GM18519 (cell line): ENCODE measurements around the gene FKRP.

Experiments used
- ATAC-seq: cut with Tn5 transposase; IDR thresholded peaks from one replicate; pipeline ENCODE4 v1.9.1; 2021; ENCODE audit warnings: mild to moderate bottlenecking, moderate library complexity; ENCODE audit not compliant: unreplicated experiment, low FRiP score

Gene FKRP

DNA sequence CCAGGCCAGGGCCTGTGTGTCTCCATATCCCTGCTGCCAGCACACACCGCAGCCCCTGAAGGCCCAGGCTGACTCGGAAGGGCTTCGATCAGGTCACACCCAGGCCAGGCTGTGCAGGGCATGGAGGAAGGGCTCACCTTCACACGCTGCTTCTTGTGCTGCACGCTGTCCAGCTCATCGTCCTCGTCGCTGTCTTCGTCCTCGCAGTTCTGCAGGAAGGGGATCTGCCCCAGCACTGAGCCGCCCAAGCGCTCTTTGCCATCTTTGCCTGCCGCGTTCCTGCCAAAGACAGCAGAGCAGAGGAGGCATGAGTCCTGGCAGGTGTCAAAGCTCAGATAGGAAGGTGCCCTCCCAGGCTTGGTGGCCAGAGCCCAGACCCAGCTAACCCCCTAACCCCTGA lies 15.3 kb upstream of the FKRP start:
- no peak for ATAC-seq

DNA sequence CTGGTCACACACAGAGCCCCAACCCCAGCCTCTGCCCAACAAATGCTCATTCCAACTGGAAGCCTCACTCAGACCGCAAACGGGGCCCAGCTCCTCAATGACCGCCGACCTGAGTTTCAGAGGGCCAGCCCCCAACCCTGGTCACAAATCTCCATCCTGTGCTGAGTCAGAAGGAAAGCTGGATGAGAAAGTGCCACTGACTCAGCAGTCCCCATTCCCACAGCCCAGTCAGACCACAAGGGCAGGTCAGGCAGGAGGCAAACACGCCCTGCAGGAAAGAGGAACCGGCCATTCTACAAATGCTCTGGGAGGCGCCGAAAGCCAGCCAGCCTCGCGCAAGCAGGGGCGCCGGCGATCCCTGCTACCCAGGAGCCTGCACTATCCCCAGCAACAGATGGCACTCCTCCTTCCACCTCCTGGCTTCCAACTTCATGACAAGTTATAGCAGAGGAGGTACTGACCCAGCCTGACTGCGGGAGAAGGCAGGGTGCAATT lies 14.8 kb upstream of the FKRP start:
- ATAC-seq = no peak

DNA sequence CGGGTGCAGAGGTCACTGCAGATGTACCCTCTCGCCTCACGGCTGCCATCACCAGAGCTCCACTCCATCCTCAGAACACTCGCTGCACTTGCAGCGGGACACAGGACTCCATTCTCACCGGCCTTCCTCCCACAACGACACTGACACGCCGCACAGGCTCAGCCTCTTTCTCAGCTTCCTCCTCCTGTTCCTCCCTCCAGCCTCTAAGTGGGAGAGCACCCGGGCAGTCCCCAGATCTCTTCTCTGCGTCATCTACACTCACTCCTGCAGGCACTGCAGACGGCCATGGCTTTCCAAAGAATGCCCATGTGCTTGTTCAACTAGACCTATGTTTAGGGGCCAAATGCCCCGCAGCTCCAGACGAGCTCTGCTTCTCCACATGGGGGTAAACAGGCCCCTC lies 14.3 kb upstream of the FKRP start:
- no peak for ATAC-seq

DNA sequence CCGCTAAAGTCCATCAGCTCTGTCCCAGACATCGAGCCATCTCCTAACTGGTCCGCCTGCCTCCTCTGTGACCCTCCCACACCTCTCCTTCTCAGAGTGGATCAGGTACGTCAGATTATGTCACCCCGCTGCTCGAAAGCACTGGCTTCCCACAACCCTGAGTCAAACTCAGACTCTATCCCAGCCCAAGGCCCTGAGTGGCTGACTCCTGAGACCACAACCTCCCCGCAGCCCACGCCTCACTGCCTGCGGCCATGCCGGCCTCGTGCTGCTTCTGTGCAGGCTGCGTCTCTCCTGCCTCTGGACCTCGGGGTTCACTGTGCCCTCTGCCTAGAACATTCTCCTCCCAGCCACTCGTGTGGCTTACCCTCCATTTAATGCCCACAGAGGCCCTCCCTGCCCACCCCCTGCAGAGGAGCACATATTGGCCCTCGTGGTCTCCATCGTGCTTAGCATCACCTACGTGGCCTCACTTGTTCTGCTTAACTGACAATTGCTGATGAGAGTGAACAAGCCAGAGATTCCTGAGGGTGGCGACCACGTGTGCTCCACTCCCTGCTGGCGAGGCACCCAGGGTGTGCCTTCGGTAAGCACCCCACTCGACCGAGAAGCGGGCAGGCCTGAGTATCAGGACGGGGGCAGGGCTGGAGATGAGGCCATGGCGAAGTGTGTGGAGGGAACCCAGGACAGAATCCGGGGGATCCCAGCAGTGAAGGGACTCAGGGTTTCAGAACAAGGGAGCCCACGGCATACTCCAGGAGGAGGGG lies 13.5 kb upstream of the FKRP start:
- no peak for ATAC-seq

DNA sequence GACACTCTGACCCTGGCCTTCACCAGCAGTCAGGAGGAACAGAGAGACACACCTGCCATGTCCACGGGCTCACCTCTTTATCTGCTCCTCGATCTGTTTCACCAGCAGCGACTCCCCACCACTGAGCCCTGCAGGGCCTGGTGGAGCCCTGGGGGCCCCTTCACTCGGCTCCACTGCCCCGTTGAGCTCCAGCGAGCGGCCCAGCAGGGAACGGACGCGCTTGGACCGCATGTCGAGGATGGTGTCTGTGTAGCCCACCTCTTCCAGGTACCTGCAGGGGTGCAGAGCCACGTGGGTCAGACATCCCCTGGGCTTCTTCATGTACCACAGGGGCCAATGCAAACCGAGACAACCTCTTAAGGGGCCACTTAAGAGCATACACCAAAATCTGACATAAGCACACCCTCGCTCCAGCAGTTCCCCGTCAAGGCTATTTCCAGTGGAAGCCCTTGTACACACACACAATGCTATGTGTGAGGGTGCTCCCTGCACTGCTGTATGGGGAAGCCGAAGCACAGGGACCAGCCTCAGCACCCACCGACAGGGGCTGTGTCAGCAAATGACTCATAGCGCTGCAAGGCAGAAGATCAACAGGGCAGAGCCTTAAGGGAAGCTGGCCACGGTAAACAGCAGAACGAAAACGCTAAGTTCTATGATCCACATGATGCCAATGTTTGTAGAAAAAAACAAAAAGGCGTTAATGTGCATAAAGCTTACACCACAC lies 12.7 kb upstream of the FKRP start:
- ATAC-seq = no peak

DNA sequence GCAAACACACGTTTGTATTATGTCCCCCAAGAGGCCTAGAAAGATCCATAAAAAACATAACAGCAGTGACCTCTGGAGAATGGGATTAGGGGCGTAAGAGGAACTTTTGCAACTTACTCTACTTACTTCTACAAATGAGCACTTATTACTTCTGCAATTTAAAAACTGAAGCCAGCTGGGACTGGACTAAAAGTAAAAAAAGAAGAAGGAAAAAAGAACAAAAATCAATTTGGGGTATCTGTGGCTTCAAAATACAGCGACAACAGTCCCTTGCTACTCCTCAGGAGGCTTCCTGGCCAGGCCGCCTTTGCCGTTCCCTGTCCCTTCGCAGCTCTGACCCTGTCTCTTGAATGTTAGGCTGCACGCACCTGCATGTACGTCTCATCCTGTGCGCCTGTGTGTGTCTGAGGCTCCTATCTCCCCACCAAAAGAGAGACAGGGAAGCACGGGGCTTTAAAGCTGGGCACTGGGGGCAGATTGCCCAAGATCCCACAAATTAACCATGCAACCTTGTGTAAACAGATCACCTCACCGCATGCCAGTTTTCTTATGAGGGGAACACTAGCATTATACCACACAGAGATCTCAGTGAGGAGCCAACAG lies 12.1 kb upstream of the FKRP start:
- no peak for ATAC-seq

DNA sequence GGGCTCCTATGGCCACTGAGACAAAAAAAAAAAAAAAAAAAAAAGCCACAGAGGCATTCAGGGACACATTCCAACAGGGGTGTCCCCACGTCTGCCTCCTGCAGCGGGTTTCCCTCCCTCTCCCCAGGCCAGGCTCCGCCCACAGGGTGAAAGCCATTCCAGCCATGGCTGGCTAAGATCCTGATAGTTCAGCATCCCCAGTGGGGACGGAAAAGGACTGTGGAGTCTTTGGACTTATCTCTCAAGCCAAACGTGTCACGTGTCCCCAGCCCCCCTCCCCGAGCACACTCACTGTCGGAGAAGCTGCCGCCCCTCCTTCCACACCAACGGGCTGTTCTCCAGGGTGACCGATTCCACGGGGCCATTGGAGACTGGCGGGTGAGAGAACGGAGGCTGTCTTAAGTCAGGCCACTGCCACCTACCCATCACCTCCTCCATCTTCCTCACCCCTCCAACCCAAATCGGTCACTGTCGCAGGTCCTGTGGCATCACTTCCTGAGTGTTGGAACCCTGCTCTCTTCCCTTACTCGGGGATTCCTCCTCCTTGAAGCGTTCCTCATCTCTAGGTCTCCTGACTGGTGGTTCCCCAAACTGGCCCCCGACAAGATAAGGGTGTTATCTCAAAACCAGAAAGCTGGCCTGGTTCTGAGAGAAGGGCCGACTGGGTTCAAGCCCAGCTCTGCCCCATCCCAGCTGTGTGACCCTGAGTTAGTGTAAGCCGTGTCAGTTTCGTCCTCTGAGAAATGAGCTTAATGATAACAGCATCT lies 9.1 kb upstream of the FKRP start:
- ATAC-seq = no peak

DNA sequence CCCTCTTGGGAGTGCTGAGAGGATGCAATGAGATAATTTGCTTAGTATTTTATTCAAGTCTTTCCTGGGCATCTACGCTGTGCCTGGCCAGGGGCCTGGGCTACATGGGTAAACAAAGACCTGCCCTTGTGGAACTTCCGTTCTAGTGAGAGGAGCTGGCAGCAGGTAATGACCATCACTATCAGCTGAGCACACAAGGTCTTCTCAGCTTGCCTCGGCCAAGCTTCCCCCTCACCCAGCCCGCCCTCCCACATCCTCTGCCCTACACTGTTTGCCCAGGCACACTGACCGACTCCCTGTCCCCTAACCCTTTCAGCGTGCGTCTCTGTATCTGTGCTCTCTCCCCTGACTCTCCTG lies 8.6 kb upstream of the FKRP start:
- no peak for ATAC-seq

DNA sequence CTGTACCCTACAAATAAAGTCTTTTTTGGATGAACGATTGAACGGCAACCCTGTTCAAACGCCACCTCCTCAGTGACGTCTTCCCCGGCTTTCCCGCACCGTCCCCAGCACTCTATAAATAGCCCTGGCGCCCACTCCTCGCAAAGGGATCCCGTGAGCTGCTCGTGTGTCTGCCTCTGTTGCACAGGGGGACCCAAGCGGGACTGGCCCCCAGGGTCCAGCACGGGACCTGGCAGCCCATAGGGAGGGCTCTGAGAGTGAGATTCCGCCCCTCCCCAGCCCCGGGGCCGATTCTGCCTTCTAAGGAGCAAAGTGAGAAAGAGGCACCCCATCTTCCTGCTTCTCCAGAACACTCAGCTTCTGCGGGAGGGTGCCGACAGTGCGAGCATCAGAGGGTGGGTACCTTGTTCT lies 8.1 kb upstream of the FKRP start:
- ATAC-seq = no peak

DNA sequence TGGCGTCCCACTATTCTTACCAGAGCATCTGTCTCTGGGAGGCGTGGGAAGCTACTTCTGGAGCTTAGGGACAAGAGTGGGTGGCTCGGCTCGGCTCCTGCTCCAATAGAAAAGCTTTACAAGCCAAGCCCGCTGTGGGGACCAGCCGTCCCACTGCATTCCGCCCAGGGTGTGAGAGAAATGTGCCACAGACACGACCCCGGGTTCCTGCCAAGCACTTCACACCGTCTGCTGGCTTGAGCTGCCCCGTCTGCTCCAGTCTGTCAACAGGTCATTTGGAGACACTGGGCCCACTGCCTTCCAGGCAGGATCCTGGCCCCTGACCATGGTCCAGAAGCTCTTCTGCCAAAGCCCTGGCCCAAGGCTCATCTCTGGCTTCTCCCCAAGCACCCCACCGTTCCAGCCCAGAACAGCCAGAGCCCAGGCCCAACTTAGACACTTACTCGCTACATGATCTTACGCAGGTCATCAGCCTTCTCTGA lies 6.5 kb upstream of the FKRP start:
- no peak for ATAC-seq

DNA sequence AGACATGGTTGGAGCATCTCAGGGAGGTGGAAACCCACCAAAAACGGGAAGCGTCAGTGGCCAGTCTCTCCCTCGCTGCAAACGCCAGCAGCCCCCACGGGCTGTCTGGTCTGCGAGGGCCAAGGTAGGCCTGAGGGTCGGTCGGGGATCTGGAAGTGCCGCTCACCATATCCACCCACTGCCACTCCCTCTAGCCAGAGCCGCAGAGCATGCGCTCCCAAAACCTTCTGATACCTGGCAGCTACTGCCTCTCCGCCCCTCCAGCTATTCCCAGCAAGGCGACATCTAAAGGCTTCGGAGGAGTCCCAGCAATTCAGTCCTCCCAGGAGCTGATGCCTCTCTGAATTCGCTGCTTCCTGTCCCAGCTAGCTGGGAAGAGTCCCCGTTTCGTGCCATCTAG lies 4.4 kb upstream of the FKRP start:
- ATAC-seq = no peak

DNA sequence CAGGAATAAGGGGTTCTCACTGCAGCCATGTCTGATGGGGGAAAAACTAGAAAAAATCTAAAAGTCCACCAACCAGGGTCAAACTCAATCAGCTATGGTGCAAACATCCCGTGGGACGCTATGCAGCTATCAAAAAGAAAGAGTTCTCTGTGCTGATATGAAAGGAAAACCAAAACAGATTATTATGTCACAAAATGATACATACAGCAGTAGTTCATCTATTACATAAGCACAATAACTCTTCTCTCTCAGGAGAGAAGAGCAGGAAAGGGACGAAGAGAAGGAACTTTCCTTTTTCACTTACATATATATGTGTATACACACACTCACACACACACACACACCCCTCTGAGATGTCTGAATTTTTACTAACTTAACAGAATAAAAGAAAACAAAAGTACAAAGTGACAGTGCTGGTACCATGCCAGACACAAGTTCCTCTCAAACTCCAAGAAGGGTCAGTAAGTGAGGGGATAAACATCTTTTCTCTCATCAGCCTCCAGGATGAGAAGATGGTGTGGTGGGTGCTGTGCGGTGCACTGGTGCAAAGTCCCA lies 2.9 kb upstream of the FKRP start:
- ATAC-seq = no peak

DNA sequence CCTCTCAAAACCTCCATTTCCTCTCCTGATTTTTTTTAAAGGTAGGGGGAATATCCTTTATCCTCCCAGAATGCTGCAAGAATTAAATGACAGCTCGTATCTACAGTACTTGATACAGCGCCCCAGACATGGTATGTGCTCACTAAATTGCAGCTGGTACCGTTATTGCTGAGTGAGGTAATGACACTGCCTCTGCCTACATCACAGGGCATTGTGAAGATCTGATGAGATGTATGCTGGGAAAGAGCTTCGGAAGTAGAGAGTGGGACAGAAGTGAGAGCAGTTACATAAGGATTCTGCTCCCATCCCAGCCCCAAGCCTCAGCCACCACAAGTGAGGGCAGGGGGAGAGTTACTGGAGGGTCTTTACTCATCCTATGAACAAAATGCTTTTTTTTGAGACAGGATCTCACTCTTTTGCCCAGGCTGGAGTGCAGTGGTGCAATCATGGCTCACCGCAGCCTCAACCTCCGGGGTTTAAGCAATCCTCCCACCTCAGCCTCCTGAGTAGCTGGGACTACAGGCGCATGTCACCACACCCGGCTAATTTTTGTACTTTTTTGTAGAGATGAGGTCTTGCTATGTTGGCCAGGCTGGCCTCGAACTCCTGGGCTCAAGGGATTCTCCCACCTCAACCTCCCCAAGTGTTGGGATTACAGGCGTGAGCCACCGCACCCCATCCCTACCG lies 1.7 kb upstream of the FKRP start:
- no peak for ATAC-seq

DNA sequence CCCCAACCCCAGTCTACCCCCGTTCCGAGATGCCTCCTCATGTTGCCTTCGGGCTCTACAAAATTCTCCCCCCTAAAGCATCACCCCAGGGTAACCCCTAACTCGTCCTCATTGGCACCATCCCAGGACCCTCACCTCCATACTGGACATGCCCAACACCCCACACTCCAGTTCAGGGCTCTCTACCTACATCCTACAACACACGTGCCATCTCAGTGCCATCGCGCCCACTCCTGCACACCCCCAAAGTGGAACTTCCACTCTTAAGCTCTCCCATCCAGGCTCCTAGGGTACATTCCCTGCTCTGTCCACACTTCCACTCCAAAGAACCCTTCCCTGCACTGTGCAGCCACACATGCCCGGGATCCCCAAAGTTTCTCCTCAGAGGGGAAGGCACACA lies 827 bp upstream of the FKRP start:
- ATAC-seq = no peak

DNA sequence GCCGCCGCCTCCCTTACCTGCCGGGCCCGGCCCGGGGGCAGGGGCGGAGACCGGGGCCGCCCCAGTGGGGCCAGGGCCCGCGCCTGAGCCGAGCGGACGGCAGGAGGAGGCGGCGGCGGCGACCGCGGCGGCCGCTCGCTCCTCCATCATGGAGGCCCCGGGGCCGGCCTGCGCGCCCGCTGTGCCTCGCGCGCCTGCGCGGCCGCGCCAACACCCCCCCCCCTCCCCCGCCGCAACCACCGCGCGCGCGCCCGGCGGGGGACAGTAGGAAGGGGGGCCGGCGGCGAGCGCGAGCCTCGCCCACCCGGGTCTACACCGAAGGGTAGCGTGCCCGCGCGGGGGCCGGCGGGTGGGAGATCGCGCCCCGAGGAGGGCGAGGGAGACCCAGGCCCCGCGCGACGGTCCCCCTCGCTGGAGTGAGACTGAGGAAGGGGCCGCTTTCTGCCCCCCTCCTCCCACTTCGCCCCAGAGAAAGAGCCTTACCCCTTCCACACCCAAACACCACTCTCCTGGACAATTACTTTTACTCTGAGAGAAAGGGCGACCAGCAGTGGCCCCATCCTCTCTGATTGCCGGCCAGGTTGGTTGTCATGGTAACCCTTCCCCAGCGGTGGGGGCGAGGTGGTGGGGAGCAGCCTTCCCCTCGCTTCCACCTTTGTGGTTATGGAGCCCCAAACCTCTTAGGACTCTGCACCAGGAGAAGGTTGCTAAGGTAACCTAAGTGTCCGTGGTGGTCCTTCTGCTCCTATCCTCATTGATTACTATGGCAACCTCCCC lies 612 bp downstream of the FKRP start, which contains the start of gene STRN4:
Gene STRN4, minus strand, starts transcription at position 170 of the 777 bp plus-strand sequence. Its CDS starts 20 bp downstream, at position 150.
- no peak for ATAC-seq

DNA sequence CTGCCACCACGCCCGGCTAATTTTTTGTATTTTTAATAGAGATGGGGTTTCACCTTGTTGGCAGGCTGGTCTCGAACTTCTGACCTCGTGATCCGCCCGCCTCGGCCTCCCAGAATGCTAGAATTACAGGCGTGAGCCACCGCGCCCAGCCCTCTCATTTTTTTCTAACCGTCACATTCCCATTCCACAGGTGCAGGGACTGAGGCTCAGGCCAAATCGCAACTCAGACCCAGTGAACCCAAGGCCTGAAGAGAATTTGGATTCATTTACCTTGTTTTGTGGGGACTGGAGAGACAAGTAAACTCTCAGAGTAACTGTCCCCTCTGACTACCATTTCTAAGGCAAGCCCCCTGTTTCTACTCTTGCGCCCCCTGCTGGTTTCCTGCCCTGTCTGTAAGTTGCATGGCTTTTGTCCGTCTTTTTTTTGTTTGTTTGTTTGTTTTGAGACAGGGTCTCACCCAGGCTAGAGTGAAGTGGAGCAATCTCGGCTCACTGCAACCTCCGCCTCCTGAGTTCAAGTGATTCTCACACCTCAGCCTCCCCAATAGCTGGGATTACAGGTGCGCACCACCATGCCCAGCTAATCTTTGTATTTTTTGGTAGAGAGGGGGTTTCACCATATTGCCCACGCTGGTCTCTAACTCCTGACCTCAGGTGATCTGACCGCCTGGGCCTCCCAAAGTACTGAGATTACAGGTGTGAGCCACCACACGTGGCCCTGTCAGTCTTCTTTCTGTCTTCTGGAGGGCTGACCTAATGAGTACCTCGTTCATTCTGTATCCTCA lies 2.7 kb downstream of the FKRP start:
- no peak for ATAC-seq

DNA sequence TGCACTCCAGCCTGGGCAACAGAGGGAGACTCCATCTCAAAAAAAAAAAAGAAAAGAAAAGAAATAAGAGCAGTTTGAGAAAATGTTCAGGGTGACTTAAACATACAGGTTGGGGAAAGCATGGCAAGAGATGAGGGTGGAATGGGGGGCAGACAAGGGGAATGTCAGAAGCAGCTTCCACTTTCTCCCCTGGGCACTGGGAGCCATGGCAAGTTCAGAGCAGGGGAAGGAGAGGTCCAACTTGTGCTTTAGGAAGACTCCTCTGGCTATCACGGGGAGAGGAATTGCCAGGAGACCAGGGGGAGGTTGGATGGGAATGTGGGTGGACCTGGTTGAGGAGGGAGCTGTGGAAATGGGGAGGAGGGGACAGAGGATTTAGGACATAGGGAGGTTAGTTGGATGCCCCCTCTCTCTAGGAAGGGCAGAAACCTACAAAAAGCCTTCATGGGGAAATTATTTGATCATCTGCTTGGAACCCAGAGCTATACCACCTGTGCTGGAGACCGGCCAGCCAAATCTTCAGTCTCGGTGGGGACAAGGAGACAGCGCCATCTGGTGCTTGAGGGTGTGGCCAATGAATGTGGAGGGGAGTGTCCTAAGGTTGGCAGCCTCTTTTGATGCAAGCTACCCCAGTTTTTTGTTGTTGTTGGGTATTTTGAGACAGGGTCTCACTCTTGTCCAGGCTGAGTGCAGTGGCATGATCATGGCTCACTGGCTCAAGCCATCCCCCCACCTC lies 7.7 kb downstream of the FKRP start:
- no peak for ATAC-seq
